DMS53 treated with DMSO at 0.1 percent for 48 hours (cell line): ENCODE data around the gene CAMK2B.
"Not testable (repeated sequence)": the region's sequence is repeated elsewhere in the genome, so short reads cannot be mapped to it uniquely, and the experiment has no call there.

Experiments
- DNase-seq: peaks from one replicate; lab custom pipeline; 2025; ENCODE audit not compliant: unreplicated experiment; lab: John Stamatoyannopoulos, UW

Gene CAMK2B

DNA sequence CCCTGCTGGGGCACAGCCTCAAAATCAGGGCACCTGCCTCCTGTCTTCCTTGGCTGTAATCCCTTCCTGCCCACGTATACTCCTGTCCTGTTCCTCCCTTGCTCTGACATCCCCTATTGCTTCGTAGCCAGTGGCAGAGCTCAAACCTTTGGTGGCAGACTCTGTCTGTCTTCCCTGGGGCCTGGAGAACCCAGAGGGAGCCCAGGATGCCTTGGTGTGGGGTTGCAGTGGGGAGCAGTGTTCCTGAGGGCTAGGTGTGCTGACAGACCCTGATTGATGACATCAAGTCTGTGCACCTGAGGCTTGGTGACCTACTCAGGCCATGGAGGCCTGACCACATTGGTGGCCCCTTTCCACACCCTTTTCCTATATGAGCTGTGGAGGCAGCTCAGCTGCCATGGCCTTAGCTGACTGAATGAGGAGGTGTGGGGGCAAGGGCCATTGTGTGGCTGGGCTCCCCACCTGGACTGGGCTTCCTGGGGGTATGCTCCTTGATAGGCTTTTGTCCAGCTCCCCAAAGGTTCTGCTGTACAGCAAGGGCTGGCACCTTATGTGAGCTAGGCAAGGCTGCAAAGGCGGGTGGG is 130.7 kb downstream of the CAMK2B start:
- no peak for DNase-seq

- DNase-seq, result no peak
These were observed 131.3 kb downstream of the CAMK2B start for GRCh38 chr7:44194069-44194468.

- no peak for DNase-seq
These were observed 132.2 kb downstream of the CAMK2B start for GRCh38 chr7:44193011-44193802.

DNA sequence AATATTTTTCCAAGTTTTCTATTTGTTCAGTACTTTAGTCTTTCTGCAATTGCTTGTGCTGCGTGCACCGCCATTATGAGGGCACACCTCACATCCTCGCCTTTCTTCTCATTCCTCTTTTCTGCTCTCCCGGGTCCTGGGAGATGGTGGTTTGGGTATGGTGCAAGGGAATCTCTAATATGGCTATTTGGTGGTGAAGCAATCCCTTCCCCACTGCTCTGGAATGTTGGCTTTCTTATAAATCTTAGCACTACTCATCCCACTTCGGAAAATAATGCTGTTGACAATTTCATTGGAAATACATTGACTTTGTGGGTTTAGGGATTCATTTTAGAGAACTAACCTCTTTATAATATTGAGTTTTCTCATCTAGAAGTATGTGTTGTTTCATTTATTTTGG is 134.2 kb downstream of the CAMK2B start:
- DNase-seq, result no peak

DNA sequence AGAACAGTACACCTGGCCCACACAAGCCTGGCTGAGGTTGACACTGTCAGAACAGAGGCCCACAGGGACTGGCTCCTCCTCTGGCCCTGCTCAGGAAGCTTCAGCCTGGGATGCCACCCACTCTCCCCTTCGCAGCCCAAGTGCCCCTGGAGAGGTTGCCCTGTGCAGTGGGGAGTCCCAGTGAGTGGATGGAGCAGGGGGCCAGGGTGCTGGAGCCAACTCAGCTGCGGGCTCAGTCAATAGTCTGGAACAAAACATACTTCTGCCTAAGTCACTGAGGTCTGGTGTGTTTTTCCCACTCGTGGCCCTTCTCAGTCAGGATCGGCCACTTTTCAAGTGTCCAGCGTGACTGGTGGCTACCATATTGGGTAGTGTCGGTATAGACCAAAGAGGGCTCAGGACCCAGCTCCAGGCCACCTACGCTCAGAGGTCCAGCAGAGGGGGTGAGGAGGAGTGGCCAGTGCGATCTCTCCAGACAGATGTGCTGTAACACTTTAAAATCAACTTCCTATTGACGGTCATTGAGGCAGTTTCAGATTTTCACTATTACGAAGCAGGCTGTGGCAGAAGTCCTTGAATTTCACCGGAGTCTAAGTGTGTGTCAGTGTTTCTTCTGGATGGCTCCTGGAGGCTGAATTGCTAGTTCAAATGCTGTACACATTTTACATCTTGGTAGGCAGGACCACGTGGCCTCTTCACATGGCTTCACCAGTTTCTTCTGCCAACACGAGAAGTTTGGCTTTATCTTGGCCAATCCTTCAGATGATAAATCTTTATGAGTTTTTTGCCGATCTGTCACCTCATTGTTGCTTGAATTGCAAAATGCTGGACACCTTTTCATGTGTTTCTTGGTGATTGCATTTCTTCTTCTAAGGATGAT is 135.2 kb downstream of the CAMK2B start:
- DNase-seq, result no peak

DNA sequence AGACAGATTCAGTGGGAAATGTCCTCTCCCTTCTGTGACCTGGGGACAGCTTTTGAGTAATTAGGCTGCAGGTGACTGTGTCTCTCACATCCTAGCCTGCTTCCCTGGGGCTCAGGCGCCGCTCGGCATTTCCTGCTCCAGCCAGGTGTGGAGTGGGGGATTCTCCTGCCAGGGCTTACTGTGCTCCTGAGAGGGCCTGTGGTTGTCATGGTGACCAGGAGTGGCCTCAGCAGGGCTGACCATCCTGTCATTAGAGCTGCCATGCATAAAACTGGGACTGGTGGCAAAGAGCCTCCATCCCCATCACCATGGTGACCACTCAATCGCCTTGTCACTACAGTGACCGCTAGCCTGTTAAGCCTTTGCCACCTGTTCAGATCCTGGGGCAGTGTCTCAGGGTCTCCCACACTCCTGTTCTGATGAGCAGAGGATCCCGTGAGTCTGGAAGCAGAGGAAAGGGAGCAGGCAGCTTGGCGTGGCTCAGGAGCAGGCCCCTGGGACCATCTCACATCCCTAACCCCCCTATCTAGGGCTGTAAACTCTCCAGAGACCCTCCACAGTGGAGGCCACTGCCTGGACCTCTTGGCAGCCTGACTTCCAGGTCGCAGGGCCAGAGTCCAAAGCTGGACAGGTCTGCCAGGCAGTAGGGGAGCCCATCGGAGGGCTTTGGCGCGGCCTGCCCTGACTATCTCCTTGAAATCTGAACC is 136.0 kb downstream of the CAMK2B start, which contains the start of gene GCK:
GCK (minus strand) TSS at position 154 of the 707 bp plus-strand sequence. CDS start 486 bp downstream, outside the sequence.
- DNase-seq, result peak; percentile 30

DNA sequence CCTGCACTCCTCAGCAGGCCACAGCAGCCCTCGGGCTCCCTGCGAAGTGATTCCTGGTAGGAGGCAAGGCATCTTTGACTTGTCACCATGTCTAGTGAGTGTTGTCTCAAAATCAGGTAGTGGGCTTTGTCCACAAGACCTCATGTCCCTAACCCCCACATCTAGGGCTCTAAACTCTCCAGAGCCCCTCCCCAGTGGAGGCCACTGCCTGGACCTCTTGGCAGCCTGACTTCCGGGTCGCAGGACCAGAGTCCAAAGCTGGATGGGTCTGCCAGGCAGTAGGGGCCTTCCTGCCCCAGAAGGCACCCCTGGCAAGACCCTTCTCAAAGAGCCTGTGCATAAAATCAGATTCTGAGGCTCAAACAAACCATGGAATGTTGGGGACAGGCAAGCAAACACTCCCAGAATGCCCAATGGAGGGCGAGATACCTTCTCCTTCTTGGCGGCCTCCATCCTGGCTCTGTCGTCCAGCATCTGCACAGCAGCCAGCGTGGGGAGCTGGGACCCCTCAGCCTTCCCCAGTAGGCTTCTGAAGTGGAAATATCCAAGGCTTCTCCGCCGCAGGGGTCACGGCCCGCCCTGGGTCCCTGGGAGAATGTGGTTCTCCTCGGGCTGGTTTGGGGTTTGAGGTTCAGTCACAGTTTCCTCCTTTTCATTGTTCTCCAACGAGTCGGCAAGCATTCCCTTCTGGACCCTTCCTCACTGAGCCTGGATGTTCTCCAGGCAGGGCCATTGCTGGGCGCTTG is 136.7 kb downstream of the CAMK2B start:
- DNase-seq, result no peak

DNA sequence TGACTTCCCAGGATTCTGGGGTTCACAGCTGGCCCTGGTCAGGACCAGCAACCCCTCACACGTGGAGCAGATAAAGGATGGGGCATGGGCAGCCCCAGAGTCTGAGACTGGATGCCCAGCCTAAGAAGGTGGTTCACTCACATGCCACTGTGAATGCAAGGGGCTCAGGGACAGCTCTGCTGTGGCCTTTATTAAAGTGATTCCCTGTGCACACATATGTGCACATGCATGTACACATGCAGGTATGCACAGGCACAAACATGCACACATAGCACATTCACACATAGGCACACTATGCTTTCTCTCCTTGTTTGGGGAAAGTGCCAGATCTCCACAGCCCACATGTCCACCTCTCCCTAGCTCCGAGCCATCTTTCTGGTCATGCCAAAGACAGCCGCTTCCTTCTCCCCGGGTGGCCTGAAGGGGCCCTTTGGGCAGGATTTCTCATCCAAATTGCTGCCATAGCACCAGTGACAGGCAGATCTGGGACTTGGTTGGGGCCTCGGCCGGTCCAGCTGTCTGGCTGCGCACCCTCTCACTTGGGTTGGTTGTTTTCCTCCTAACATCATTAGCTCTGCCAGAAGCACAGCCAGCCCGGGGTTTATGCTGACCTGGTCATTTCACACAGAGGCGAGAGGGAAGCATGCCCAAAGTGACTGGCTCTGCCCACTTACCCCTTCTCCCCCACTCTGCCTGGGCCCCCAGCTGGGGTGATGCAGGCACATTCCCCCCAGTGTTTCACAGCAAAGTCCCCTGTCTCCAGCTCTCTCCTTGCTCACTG is 137.6 kb downstream of the CAMK2B start:
- DNase-seq, result no peak

GRCh38 chr7:44186736-44187135 is 138.7 kb downstream of the CAMK2B start:
- no peak for DNase-seq

DNA sequence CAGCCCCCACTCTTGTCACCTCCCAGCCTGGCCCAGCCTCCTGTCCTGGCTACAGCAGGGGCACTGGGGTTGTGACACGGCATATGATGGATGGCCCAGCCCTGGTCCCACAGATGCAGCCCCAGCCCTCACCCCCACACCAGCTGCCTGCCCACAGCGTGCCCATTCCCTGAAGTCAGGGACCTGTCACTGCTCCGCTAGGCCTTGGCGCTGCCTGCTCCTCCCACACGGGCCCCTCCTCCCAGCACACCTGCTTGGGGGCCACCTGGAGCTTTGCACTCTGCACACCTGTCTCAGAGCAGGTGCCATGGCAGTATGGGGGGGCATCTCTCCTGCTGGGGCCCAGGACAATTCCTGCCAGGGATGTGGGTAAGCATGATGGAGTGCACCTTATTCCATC is 139.7 kb downstream of the CAMK2B start:
- no peak for DNase-seq

- DNase-seq, result no peak
These were observed 140.4 kb downstream of the CAMK2B start for GRCh38 chr7:44184873-44185446.

- peak; percentile 13 for DNase-seq
These were observed 141.1 kb downstream of the CAMK2B start for GRCh38 chr7:44184206-44184872.

- DNase-seq, result no peak
These were observed 142.0 kb downstream of the CAMK2B start for GRCh38 chr7:44183386-44183785.

DNA sequence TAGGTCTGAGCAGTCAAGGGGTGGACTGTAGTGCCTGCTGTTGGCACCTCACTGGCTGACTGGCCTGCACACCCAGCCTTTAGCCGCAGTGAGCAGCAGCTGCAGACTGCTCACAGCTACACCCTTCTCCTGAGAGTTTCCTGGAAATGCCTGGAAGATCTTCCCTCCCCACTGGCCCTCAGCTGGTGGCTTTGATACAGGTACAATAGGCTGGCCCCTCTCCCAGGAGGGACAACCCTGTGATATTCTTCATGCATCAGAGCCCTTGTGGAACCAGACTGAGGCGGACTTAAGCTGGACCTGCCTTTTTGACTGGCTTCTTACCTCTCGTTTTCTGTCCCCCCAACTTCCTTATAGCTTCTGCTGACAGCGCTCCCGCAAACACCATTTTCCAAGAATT is 142.6 kb downstream of the CAMK2B start:
- DNase-seq, result no peak

- DNase-seq, result no peak
These were observed 144.8 kb downstream of the CAMK2B start for GRCh38 chr7:44180631-44181030.

GRCh38 chr7:44177570-44178131 is 147.7 kb downstream of the CAMK2B start:
- no peak for DNase-seq

- no peak for DNase-seq
These were observed 148.9 kb downstream of the CAMK2B start for GRCh38 chr7:44176486-44176885.

GRCh38 chr7:44175730-44176129 is 149.7 kb downstream of the CAMK2B start:
- DNase-seq, result no peak

- not testable (repeated sequence) for DNase-seq
These were observed 150.8 kb downstream of the CAMK2B start for GRCh38 chr7:44174694-44174948.
